Measurements from ENCODE around the gene CEP128.
"Not testable (repeated sequence)": the region's sequence is repeated elsewhere in the genome, so short reads cannot be mapped to it uniquely, and the experiment has no call there.

The CEP128 gene

DNA sequence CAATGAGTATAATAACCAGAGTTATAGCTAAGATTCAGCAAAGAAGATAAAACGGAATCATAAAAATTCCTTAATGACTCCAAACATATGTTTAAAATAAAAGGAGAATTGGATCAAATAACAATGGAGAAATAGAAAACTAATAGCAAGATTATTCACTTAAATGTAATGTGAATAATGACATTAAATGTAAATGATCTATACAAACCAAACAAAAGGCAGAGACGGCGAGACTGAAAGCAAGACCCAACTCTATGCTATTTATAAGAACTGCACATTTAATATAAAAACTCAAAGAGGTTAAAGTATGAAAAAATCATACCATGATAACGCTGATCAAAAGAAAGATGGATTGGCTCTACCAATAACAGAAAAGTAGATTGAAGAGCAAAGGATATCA, 10.0 kb upstream of the CEP128 start:
- no peak for DNase-seq

GRCh38 chr14:80948291-80948690, 6.8 kb upstream of the CEP128 start:
- DNase-seq, result no peak

GRCh38 chr14:80946797-80947196, 5.3 kb upstream of the CEP128 start:
- no peak for DNase-seq

DNA sequence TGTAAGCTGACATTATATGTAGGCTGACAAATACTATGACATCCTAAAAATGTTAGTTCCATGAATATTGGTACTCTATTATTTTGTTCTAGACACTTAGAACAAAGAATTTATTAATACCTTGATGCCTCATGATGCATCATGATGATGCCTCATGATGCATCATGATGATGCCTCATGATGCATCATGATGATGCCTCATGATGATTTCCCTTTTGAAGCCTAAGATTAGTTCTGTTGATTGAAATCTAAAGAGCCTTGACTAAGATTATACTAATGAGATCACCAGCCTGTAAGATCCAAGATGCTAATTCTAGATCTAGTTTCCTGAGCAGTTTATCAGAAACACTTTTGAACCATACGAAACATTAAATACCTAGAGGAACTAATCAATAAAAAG, 4.6 kb upstream of the CEP128 start:
- DNase-seq, result no peak

DNA sequence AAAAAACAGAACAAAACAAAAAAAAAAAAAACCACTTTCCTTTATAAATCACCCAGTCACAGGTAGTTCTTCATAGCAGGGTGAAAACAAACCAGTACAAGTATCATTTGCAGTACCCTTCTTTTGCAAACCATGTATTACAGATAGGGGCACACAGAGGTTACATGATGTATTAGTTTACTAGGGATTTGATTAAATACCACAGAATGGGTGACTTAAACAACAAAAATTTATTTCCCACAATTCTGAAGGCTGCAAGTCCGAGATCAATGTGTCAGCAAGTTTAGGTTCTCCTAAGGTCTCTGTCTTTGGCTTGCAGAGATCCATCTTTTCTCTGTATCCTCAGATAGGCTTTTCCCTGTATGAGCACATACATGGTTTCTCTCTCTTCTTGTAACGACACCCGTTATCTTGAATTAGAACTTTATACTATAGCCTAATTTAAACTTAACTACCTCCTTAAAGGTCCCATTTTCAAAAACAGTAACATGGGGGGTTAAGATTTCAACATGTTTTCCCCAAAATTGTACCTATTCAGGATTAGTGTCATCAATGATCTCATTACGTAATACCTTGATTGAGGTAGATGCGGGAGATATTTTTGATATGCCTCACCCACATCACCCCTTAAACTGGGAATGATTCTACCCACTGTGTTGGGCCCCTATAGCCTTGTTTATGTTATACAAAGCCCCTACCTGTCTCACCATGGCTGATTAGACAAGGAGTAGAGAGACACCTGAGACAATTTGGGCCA, 3.5 kb upstream of the CEP128 start:
- no peak for DNase-seq

DNA sequence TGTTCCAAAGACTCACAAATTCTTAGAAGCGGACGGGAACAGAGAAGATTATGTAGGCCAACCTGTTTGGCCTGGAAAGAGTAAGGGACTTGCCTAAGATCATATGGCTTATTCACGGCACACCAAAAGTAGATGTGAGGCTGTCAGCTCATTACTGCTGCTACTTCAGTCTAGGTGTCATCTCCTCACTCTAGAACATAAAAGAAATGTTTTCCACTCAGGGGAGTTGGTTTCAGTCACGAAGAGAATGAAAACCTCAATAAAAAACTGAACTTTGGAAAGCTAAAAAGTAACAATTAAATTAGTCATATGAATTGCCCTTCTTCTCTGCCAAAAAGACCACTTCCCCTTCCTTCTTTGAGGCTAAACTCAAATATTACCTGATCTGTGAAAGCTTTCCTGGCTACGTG, 658 bp upstream of the CEP128 start:
- no peak for DNase-seq

DNA sequence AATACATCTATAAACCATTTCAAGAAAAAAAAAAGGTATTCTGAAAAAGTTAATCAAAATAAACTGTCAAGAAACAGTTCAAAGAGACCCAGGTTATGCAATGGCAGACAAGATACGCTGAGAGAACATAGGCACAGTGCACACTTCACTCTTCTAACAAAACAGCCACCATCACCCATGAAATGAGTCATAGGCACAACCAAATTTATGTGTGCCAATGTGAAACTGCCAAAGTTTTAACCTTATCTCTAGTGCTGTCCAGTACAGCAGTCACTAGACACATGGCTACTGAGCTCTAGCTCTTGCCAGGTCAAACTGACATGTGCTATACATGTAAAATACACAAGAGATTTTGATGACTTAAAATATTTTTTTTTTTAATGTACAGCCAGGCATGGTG, 1.4 kb downstream of the CEP128 start:
- no peak for DNase-seq

DNA sequence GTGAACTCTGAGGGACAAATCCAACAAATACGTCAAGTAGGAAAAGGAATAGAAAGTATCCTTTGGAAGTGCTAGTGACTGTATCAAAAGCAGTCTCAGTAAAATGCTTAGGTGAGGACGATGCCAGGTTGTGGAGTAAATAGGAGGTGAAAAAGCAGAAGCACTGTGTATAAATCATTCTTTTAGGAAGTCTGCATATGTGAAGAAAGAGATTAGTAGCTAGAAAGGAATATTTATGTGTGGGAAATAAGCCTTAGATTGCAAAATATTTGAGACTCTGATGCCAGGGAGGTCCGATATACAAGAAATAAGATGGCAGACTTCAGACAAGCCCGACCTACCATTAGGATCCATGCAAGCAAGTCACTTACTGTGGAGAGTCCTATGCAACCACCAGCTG, 7.9 kb downstream of the CEP128 start:
- no peak for DNase-seq

DNA sequence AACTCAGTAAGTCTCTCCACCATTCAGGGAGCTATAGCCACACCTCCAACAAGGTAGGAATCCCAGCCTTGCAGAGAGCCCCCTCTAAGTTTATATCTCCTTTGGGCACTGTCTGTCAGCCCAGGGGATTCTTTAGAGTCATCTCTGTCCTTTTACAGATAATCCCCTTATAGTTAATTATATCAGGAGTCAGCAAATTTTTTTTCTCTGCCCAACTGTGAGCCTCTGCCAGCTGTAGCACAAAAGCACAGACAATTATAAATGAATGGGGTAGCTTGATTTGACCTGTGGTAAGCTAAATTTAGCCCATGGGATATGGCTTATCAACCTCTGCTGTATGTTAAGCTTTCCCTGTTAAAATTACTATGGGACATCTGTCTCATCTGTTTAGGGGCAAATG, 8.3 kb downstream of the CEP128 start:
- no peak for DNase-seq

- no peak for DNase-seq
These were observed 10.6 kb downstream of the CEP128 start for GRCh38 chr14:80930836-80931389.

DNA sequence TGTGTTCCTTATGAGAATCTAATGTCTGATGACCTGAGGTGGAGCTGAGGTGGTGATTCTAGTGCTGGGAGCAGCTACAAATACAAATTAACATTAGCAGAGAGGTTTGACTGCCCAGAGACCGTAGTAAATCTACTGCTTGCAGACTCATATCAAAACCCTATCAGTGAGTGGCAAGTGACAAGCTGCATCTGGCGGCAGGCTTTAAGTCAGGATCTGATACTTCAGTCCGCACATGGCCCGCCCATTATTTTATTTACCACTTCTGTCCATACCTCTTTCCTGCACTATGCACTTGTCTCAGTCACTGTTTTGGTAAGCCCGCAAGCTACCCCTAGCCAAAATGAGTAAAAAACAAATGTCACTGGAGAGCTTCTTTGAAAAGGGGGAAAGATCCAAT, 11.4 kb downstream of the CEP128 start:
- DNase-seq, result no peak

GRCh38 chr14:80927083-80927989, 14.2 kb downstream of the CEP128 start:
- no peak for DNase-seq

DNA sequence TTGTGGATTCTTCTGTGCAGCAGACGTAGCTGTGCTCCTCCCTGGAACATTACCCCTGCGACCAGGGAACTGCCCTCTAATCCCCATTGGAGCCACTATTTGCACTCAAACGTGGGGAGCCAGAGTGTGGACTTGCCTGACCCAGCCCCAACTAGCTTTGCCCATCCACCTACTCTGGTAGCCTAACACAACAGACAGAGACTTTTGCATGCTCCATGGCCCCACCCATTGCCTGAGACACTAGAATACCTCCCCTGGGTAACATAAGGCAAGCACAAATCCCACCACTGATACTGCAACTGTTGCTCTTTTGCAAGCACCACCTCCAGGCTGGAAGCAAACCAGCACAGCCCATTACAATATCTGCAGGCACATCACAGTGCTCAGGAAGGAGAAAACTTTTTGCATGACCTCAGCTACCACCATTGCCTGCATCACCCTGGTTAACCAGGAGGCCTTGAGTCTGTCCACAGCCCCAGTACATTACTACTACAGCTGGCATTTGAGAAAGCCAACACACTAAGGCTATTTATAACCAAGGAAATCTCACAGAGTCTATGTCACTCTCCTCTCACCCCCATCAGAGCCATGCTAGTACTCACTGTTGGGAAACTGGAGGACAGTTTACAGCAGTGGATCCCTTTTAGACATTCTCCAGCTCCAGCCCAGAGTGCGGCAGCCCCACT, 15.0 kb downstream of the CEP128 start:
- no peak for DNase-seq

DNA sequence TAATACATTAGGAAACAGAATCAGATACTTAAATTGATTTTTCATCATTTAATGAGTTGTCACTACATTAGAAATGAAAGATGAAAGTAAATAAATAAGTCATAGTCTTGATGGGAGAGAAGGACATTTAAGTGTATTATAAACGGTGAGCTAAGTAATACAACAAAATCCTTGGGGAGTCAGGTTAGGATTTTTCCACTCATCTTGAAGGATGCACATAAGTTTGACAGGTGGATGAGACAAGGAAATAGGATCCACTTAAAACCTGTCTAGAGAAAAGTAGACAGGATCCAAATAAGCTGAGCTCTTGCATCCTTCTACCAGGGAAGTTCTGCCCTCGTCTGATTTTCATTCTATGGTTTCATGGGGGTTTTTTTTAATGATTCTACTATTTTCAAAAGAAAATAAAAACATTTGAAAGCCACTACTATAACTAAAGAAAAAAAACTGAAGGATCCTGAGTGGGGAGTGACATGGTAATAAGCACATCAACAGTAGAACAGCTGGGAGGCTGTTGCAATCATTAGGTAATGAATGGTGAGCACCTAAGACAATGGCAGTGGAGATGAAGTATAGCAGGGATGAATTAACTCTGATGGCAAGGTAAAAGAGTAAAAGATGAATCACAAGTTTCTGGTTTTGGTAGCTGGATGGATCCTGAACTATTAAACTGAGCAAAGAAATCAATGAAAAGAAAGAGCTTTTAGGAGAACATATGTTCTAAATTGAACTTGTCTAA, 17.0 kb downstream of the CEP128 start:
- no peak for DNase-seq

DNA sequence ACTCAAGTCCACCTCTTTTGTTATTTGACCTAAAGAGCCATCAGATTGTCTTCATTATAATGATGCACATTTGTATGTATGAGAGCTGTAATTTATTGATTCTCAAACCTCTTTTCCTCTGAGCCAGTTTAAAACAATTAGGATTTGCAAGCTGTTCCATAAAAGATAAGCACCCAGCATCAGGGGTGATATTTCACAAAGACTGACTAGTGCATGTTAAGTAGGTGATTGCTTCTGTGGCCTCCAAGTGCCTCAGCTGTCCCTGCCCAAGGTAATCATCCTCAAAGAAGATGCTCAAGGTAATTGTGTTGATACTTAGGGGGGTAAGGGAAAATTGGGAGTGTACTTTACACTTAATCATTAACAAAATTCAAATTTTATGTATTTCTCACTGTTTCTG, 18.2 kb downstream of the CEP128 start:
- no peak for DNase-seq

DNA sequence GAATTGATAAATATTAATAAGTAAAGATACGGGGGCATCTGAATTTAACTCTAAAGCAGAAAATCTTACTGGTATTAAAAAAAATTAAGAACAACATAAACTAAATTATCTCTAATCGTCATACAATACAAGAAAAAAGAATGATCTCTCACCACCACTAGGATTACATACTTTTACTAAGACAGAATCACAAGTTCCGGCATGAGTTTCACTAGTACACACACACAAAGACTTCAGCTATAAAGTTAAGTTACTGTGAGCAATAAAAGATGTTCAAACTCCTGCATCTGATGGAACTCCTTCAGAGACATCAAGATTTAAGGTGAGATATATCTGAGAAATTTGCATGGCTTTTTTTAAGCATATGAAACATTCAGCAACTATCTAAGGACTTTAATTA, 21.9 kb downstream of the CEP128 start:
- DNase-seq, result no peak

DNA sequence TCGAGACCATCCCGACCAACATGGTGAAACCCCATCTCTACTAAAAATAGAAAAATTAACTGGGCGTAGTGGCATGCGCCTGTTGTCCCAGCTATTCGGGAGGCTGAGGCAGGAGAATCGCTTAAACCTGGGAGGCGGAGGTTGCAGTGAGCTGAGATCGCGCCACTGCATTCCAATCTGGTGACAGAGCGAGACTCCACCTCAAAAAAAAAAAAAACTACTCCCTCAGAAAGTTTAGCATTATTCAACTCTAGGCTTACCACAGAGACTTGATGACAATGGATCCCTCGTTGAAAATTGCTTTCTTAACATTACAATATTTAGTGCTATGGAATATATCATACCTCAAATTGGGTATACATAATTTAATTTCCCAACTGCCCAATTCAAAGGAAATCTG, 29.5 kb downstream of the CEP128 start:
- not testable (repeated sequence) for DNase-seq

GRCh38 chr14:80906946-80907345, 34.6 kb downstream of the CEP128 start:
- no peak for DNase-seq

- no peak for DNase-seq
These were observed 35.2 kb downstream of the CEP128 start for GRCh38 chr14:80906336-80906735.

GRCh38 chr14:80902608-80903007, 38.9 kb downstream of the CEP128 start:
- no peak for DNase-seq

DNA sequence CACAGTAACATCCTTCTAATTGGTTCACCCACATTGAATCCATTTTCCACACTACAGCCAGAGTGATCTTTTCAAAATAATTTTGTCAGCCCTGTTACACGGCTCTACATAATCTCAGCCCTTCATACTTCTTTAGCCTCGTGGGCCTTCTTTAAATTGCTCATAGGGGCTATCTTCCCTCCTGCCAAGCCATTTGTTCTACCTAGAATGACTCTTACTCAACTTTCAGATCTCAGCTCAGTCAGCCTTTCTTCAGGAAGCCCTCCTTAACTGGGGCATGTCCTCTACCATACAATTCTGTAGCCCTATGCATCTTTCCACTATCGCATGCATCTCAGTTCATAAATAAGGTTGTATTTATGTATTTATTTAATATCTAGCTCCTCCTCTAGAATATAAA, 39.7 kb downstream of the CEP128 start:
- DNase-seq, result no peak

GRCh38 chr14:80901260-80901659, 40.3 kb downstream of the CEP128 start:
- no peak for DNase-seq

- DNase-seq, result no peak
These were observed 68.9 kb downstream of the CEP128 start for GRCh38 chr14:80872645-80873044.

Data from midbrain (tissue), 1 donor.